B cell (primary cell): ENCODE data around the gene CRTC1. TPM values are rescaled to one million over a fixed set of nuclear protein-coding genes. Genes with fewer than 3 reads are reported as not detected.
A peak's percentile ranks its signal among the peaks of the same experiment; 100 is the strongest.

Experiments
- ATAC-seq: fragments of 200-7000 bp; cut with Tn5 transposase; one replicate; pipeline ENCODE4 v1.10.0; 2021; ENCODE audit warnings: low read depth, mild to moderate bottlenecking, moderate number of reproducible peaks, moderate library complexity
- CTCF ChIA-PET: fragments of 350-600 bp; sonication (Branson Sonifier 250); formaldehyde crosslinking; loops from one replicate; lab custom pipeline; 2021; ENCODE audit warnings: antibody characterized with exemption, inconsistent platforms; lab: Charles Lee
- POLR2A ChIA-PET: fragments of 350-600 bp; sonication (Branson Sonifier 250); formaldehyde crosslinking; loops from one replicate; lab custom pipeline; 2021; ENCODE audit warnings: antibody characterized with exemption; lab: Charles Lee
- DNase-seq: peaks from one replicate; pipeline ENCODE4 v3.0.0; 2013
- H2AFZ ChIP-seq: 2 replicates; pipeline ENCODE4 v1.6.1; 2012; ENCODE audit warnings: mild to moderate bottlenecking, low read depth, low read length; ENCODE audit not compliant: insufficient read depth, poor library complexity, severe bottlenecking
- H3K27ac ChIP-seq, 2 donors: 1 replicate in 1 of 2; 2 replicates in 1 of 2; pipeline ENCODE4 v1.5.1; 2012 to 2013; ENCODE audit warnings: low read length in 2 of 2, mild to moderate bottlenecking in 2 of 2, moderate library complexity in 1 of 2
- H3K27me3 ChIP-seq, 4 experiments: fragments of 200-600 bp in 1 of 4; sonication (generic) in 1 of 4; replicated peaks in 1 of 4; 1 replicate in 2 of 4; 2 replicates in 2 of 4; pipeline versions ENCODE4 v1.6.1 to v1.7.0; 2013 to 2016; ENCODE audit warnings: low read length in 3 of 4, mild to moderate bottlenecking in 2 of 4, mixed read lengths in 1 of 4, moderate library complexity in 1 of 4; ENCODE audit not compliant: insufficient read depth in 4 of 4, control insufficient read depth in 3 of 4; ENCODE audit errors: control extremely low read depth in 1 of 4
- H3K36me3 ChIP-seq, 2 experiments: replicated peaks in 1 of 2; 1 replicate in 1 of 2; 2 replicates in 1 of 2; pipeline versions ENCODE4 v1.6.1 to v1.7.1; 2013; ENCODE audit warnings: low read length in 1 of 2; ENCODE audit not compliant: insufficient read depth in 2 of 2, control insufficient read depth in 1 of 2; ENCODE audit errors: control extremely low read depth in 1 of 2, extremely low read depth in 1 of 2
- H3K4me1 ChIP-seq, 2 donors: fragments of 200-600 bp in 1 of 2; sonication (generic) in 1 of 2; 1 replicate in 1 of 2; 2 replicates in 1 of 2; pipeline versions ENCODE4 v1.5.1 to v1.6.1; 2013 to 2017; ENCODE audit warnings: low read length in 2 of 2; ENCODE audit not compliant: control insufficient read depth in 2 of 2, insufficient read depth in 2 of 2
- H3K4me2 ChIP-seq: replicated peaks from 2 replicates; pipeline ENCODE3; 2012; ENCODE audit warnings: mild to moderate bottlenecking, low read depth, low read length; ENCODE audit not compliant: poor library complexity, severe bottlenecking
- H3K4me3 ChIP-seq, 5 experiments: fragments of 200-600 bp in 1 of 5; sonication (generic) in 1 of 5; 1 replicate in 3 of 5; 2 replicates in 2 of 5; pipeline versions ENCODE4 v1.5.1 to v1.7.0; 2011 to 2016; ENCODE audit warnings: low read length in 4 of 5, mild to moderate bottlenecking in 4 of 5, low read depth in 2 of 5, control low read depth in 1 of 5, moderate library complexity in 1 of 5; ENCODE audit not compliant: insufficient read depth in 1 of 5; ENCODE audit errors: control extremely low read depth in 1 of 5, extremely low read depth in 1 of 5
- H3K79me2 ChIP-seq: fragments of 200-600 bp; sonication (generic); one replicate; pipeline ENCODE4 v1.6.0; 2016; ENCODE audit warnings: low read length; ENCODE audit not compliant: control insufficient read depth, insufficient read depth
- H3K9ac ChIP-seq: fragments of 200-600 bp; sonication (generic); 2 replicates; pipeline ENCODE4 v1.6.1; 2017; ENCODE audit warnings: mild to moderate bottlenecking, low read length, moderate library complexity
- H3K9me3 ChIP-seq, 3 donors: one replicate each; pipeline versions ENCODE4 v1.6.1 to v1.7.1; 2013; ENCODE audit warnings: low read length in 2 of 3; ENCODE audit not compliant: control insufficient read depth in 2 of 3, insufficient read depth in 1 of 3; ENCODE audit errors: control extremely low read depth in 1 of 3
- H4K20me1 ChIP-seq: 2 replicates; pipeline ENCODE4 v1.6.0; 2012; ENCODE audit warnings: mild to moderate bottlenecking, low read length; ENCODE audit not compliant: insufficient read depth, control insufficient read depth, poor library complexity, severe bottlenecking
- H3K27ac Mint-ChIP-seq: one replicate; pipeline ENCODE4 v1.8.0; 2021; ENCODE audit warnings: mixed read lengths
- H3K27me3 Mint-ChIP-seq: one replicate; pipeline ENCODE4 v1.8.0; 2021; ENCODE audit warnings: mixed read lengths
- H3K4me1 Mint-ChIP-seq: one replicate; pipeline ENCODE4 v1.8.0; 2021; ENCODE audit warnings: mixed read lengths
- H3K4me3 Mint-ChIP-seq: one replicate; pipeline ENCODE4 v1.8.0; 2021; ENCODE audit warnings: mixed read lengths
- H3K9me3 Mint-ChIP-seq: one replicate; pipeline ENCODE4 v1.8.0; 2022; ENCODE audit warnings: mixed read lengths; ENCODE audit not compliant: insufficient read depth
- CTCF ChIP-seq: fragments of 200-600 bp; IDR thresholded peaks from one replicate; pipeline ENCODE4 v1.8.0; 2022; ENCODE audit warnings: antibody characterized with exemption, mild to moderate bottlenecking
- EZH2 ChIP-seq: IDR thresholded peaks from 2 replicates; pipeline ENCODE4 v1.6.1; 2012; ENCODE audit warnings: borderline replicate concordance, low read depth, mild to moderate bottlenecking, moderate library complexity, low read length; ENCODE audit not compliant: insufficient read depth, poor library complexity, severe bottlenecking
- WGBS: methylation state at CpG from one replicate; pipeline ENCODE4 v1.1.5; 2013; ENCODE audit warnings: missing lambda C conversion rate; ENCODE audit not compliant: insufficient coverage; 5-methylcytosine and 5-hydroxymethylcytosine counted together
- intact Hi-C: fragments of 100-400 bp; cut with micrococcal nuclease; formaldehyde crosslinking; loops from one replicate; pipeline ENCODE4 v1.10.0; 2022
- polyA plus RNA-seq: library from polyadenylated mRNA; depleted of rRNA; stranded (reverse); fragments of >200 nt; gene quantifications from 2 replicates; pipeline ENCODE4 v1.2.3, GENCODE V29; 2012
- total RNA-seq, 2 donors: library from RNA; stranded (reverse); fragments of 120-200 nt in 1 of 2; gene quantifications; 1 replicate in 1 of 2; 2 replicates in 1 of 2; pipeline versions ENCODE4 v1.2.3 to v1.2.4, GENCODE V29; 2013 to 2022

The CRTC1 gene
- total and polyA plus RNA-seq, 2 donors (not counting 1 experiment from before 2014, with no cell fraction given) = 15.9 to 30.1 TPM

GRCh38 chr19:18658366-18658855 lies 25.1 kb upstream of the CRTC1 start:
- no peak for DNase-seq
- no peak overlapping the region for H3K4me3 ChIP-seq
- no peak overlapping the region for H3K9ac ChIP-seq
- Mint-ChIP-seq H3K27me3 (no peaks in the 10 kb centered on the region), H3K4me3 (no peak overlapping the region), H3K27ac (no peak overlapping the region), H3K4me1 (peaks cover 31% of the 10 kb centered on the region), H3K9me3 (no peaks in the 10 kb centered on the region)
- peaks cover 0 to 7% (median 0%) of the 10 kb centered on the region in 3 donors for H3K9me3 ChIP-seq
- H3K4me1 ChIP-seq = peaks cover 11 to 16% of the 10 kb centered on the region in 2 donors
- no peak for ATAC-seq
- WGBS = 83% methylated on average over 4 of the region's 4 CpGs
- no peak for TF ChIP-seq EZH2
- TF ChIP-seq CTCF = no peak
- peak overlapping the region; percentile 62 for H3K4me2 ChIP-seq
- no peaks in the 10 kb centered on the region for H3K36me3 ChIP-seq
- peaks cover 41% of the 10 kb centered on the region for H4K20me1 ChIP-seq
- POLR2A ChIA-PET = no interaction called here
- H3K79me2 ChIP-seq = peaks cover 54% of the 10 kb centered on the region
- intact Hi-C loops = no loop called here
- H3K27ac ChIP-seq = no peak overlapping the region
- no peaks in the 10 kb centered on the region for H3K27me3 ChIP-seq
- no peak overlapping the region for H2AFZ ChIP-seq
- CTCF ChIA-PET = no interaction called here

- peaks cover 41% of the 10 kb centered on the region for H4K20me1 ChIP-seq
- H3K27me3 ChIP-seq = no peaks in the 10 kb centered on the region
- DNase-seq (peak; percentile 71), ATAC-seq (peak; percentile 66)
- H3K9ac ChIP-seq = peak overlapping the region; percentile 29
- no peaks in the 10 kb centered on the region for H3K9me3 Mint-ChIP-seq
- TF ChIP-seq CTCF (no peak), EZH2 (no peak)
- WGBS = 40% methylated on average over 19 of the region's 30 CpGs
- ChIA-PET CTCF (interaction anchor here (1.0 kb wide), 1 partner anchor 66 kb away, joined by 3 read pairs; no protein-coding TSS in a partner anchor), POLR2A (no interaction called here)
- peaks cover 46% of the 10 kb centered on the region for H3K79me2 ChIP-seq
- H2AFZ ChIP-seq = no peak overlapping the region
- H3K4me1 Mint-ChIP-seq = peaks cover 37% of the 10 kb centered on the region
- peak overlapping the region; percentile 62 for H3K4me2 ChIP-seq
- H3K27me3 Mint-ChIP-seq = no peaks in the 10 kb centered on the region
- peak overlapping the region; percentile 69 for H3K4me3 Mint-ChIP-seq
- H3K27ac ChIP-seq = no peak overlapping the region
- H3K9me3 ChIP-seq = peaks cover 0 to 7% (median 0%) of the 10 kb centered on the region in 3 donors
- H3K4me3 ChIP-seq = peak overlapping the region in 2 of 5 experiments; percentile 23 to 28
- peak overlapping the region; percentile 76 for H3K27ac Mint-ChIP-seq
- intact Hi-C loops = no loop called here
- no peaks in the 10 kb centered on the region for H3K36me3 ChIP-seq
- peaks cover 11 to 21% of the 10 kb centered on the region in 2 donors for H3K4me1 ChIP-seq
Observed at GRCh38 chr19:18659281-18660050, 24.0 kb upstream of the CRTC1 start.
